ENCODE results near the gene VAT1L.

DNA sequence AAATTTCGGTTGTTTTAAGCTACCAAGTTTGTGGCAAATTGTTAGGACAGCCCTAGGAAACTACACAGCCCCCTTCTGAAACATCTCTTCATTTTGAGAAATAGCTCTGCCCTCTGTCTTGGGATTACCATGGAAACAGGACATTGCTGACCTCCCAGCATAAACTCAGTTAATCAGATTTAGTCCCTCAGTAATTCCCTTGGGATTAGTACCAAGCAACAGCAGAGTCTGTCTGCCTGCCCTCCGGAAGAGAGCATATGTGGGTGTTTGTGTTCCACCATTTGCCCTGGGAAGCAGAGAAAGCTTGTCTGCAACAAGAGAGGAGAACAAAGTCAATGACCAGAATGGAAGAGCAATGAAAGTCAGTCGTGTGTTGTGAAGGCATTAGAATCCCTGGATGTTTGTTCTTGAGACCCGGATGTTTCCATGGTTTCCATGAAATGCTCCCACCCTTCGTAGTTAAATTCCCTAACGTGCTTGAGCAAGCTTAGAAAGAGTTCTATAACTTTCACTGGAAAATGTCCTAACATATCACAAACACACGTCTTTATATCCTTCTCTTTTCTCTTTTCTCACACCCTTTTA, 39.9 kb upstream of the VAT1L start:
- TF ChIP-seq POLR2AphosphoS5 (IDR thresholded peaks at IDR 0.05; ENCODE audit: insufficient read depth, low read depth, low read length), result no peak
- TF ChIP-seq, protein P1, sequence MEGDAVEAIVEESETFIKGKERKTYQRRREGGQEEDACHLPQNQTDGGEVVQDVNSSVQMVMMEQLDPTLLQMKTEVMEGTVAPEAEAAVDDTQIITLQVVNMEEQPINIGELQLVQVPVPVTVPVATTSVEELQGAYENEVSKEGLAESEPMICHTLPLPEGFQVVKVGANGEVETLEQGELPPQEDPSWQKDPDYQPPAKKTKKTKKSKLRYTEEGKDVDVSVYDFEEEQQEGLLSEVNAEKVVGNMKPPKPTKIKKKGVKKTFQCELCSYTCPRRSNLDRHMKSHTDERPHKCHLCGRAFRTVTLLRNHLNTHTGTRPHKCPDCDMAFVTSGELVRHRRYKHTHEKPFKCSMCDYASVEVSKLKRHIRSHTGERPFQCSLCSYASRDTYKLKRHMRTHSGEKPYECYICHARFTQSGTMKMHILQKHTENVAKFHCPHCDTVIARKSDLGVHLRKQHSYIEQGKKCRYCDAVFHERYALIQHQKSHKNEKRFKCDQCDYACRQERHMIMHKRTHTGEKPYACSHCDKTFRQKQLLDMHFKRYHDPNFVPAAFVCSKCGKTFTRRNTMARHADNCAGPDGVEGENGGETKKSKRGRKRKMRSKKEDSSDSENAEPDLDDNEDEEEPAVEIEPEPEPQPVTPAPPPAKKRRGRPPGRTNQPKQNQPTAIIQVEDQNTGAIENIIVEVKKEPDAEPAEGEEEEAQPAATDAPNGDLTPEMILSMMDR (IDR thresholded peaks at IDR 0.05; ENCODE audit: extremely low read depth in 1 of 2, insufficient read depth in 1 of 2, low read depth in 1 of 2, low read length in 2 of 2), result no peak
- TF ChIP-seq, protein P2, sequence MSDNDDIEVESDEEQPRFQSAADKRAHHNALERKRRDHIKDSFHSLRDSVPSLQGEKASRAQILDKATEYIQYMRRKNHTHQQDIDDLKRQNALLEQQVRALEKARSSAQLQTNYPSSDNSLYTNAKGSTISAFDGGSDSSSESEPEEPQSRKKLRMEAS (IDR thresholded peaks at IDR 0.05; ENCODE audit: insufficient read depth, insufficient read length), result no peak
- no peak for TF ChIP-seq POLR2A (IDR thresholded peaks at IDR 0.05; ENCODE audit: low read depth, low read length)
